GM12892 (cell line): ENCODE measurements around the gene LRRC8C.

Experiments
- POLR2A ChIP-seq: IDR thresholded peaks from 2 replicates; pipeline ENCODE4 v1.6.1; 2011; ENCODE audit warnings: low read depth, low read length, control low read depth
- POLR2AphosphoS5 ChIP-seq: IDR thresholded peaks from 2 replicates; pipeline ENCODE4 v1.6.1; 2011; ENCODE audit warnings: low read depth, low read length, control low read depth

DNA sequence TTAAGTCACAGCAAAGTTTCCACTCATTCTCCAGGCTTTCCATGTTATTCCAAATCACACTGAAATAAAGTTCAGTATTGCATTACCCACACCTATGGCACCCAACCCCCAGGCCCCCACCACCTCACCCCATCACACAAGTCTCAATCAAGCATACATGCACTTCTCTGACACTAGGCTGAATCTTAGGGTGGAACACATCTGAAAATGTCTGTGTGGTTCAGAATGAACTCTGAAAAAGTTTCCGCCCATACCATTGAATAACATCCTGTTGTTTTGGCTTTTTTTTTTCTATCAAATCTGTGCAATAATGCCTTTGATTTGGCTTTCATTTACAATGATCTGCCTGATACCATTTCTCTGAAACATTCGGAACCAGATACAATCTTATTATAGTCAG lies 25.8 kb upstream of the LRRC8C start:
- TF ChIP-seq POLR2A = no peak
- no peak for TF ChIP-seq POLR2AphosphoS5
